OCI-LY3 (cell line): ENCODE results near the gene TTLL5.

Source experiments
- H2AFZ ChIP-seq: fragments of 200-600, 300-600 bp; shearing (Covaris generic); 2 replicates; pipeline ENCODE4 v1.6.0; 2014; ENCODE audit warnings: antibody characterized with exemption, low read depth, low read length
- H3K27ac ChIP-seq: fragments of 200-600, 300-600 bp; sonication (generic); 2 replicates; pipeline ENCODE4 v1.5.1; 2014; ENCODE audit warnings: mild to moderate bottlenecking, low read length, moderate library complexity, mixed read lengths
- H3K27me3 ChIP-seq: fragments of 200-600, 300-600 bp; sonication (generic); 2 replicates; pipeline ENCODE4 v1.6.1; 2014; ENCODE audit warnings: low read depth, low read length, mixed read lengths
- H3K36me3 ChIP-seq: fragments of 200-600, 300-600 bp; sonication (generic); replicated peaks from 2 replicates; pipeline ENCODE3; 2014; ENCODE audit warnings: low read depth, low read length, mixed read lengths
- H3K4me1 ChIP-seq: fragments of 300-600, 200-600 bp; sonication (generic); 2 replicates; pipeline ENCODE4 v1.6.1; 2014; ENCODE audit warnings: low read length, mixed read lengths
- H3K4me2 ChIP-seq: fragments of 200-600, 300-600 bp; sonication (generic); 2 replicates; pipeline ENCODE4 v1.6.1; 2014; ENCODE audit warnings: low read length, mixed read lengths
- H3K4me3 ChIP-seq: fragments of 300-600, 200-600 bp; sonication (generic); 2 replicates; pipeline ENCODE4 v1.5.1; 2014; ENCODE audit warnings: antibody characterized with exemption, mild to moderate bottlenecking, low read length, moderate library complexity
- H3K79me2 ChIP-seq: fragments of 300-600, 200-600 bp; shearing (Covaris generic); 2 replicates; pipeline ENCODE4 v1.6.1; 2014; ENCODE audit warnings: mild to moderate bottlenecking, low read length, mixed read lengths
- H3K9ac ChIP-seq: fragments of 300-600, 200-600 bp; shearing (Covaris generic); 2 replicates; pipeline ENCODE4 v1.6.0; 2014; ENCODE audit warnings: mild to moderate bottlenecking, low read length, moderate library complexity
- H3K9me3 ChIP-seq: fragments of 200-600, 300-600 bp; shearing (Covaris generic); 2 replicates; pipeline ENCODE4 v1.6.1; 2014; ENCODE audit warnings: low read length, mixed read lengths; ENCODE audit not compliant: insufficient read depth
- H4K20me1 ChIP-seq: fragments of 200-600, 300-600 bp; sonication (generic); 2 replicates; pipeline ENCODE4 v1.6.1; 2016; ENCODE audit warnings: low read length, mixed read lengths; ENCODE audit not compliant: insufficient read depth
- CTCF ChIP-seq: fragments of 200-600, 300-600 bp; sonication (generic); IDR thresholded peaks from 2 replicates; pipeline ENCODE4 v1.5.1; 2014; ENCODE audit warnings: antibody characterized with exemption, low read length, low read depth
- EZH2phosphoT487 ChIP-seq: fragments of 200-600 bp; shearing (Covaris generic); IDR thresholded peaks from 2 replicates; pipeline ENCODE4 v1.6.1; 2018; ENCODE audit warnings: antibody characterized with exemption, mixed run types, low read depth

Gene TTLL5

GRCh38 chr14:75991753-75992152, 330.7 kb downstream of the TTLL5 start:
- Histone ChIP-seq H3K27me3 (no peaks in the 10 kb centered on the region), H3K9me3 (no peaks in the 10 kb centered on the region), H3K4me3 (no peak overlapping the region), H3K4me1 (no peaks in the 10 kb centered on the region), H3K79me2 (no peaks in the 10 kb centered on the region), H4K20me1 (no peaks in the 10 kb centered on the region), H2AFZ (no peak overlapping the region), H3K9ac (no peak overlapping the region), H3K27ac (no peak overlapping the region), H3K4me2 (no peak overlapping the region), H3K36me3 (no peaks in the 10 kb centered on the region)
- TF ChIP-seq EZH2phosphoT487 (no peak), CTCF (no peak)

- H4K20me1 ChIP-seq = no peaks in the 10 kb centered on the region
- no peak overlapping the region for H3K4me3 ChIP-seq
- H3K27ac ChIP-seq = no peak overlapping the region
- no peak overlapping the region for H3K9ac ChIP-seq
- H3K9me3 ChIP-seq = no peaks in the 10 kb centered on the region
- no peak overlapping the region for H2AFZ ChIP-seq
- H3K4me1 ChIP-seq = no peaks in the 10 kb centered on the region
- H3K79me2 ChIP-seq = no peaks in the 10 kb centered on the region
- H3K27me3 ChIP-seq = no peaks in the 10 kb centered on the region
- no peaks in the 10 kb centered on the region for H3K36me3 ChIP-seq
- no peak for TF ChIP-seq EZH2phosphoT487
- no peak for TF ChIP-seq CTCF
- no peak overlapping the region for H3K4me2 ChIP-seq
Observed at GRCh38 chr14:75993567-75994041, 332.6 kb downstream of the TTLL5 start.

- TF ChIP-seq CTCF (no peak), EZH2phosphoT487 (no peak)
- Histone ChIP-seq H3K4me1 (no peaks in the 10 kb centered on the region), H3K4me2 (no peak overlapping the region), H3K27ac (no peak overlapping the region), H2AFZ (no peak overlapping the region), H3K27me3 (no peaks in the 10 kb centered on the region), H3K4me3 (no peak overlapping the region), H3K9me3 (no peaks in the 10 kb centered on the region), H4K20me1 (no peaks in the 10 kb centered on the region), H3K79me2 (no peaks in the 10 kb centered on the region), H3K9ac (no peak overlapping the region), H3K36me3 (no peaks in the 10 kb centered on the region)
Observed at GRCh38 chr14:75995372-75996041, 334.5 kb downstream of the TTLL5 start.

GRCh38 chr14:75996488-75996887, 335.4 kb downstream of the TTLL5 start:
- TF ChIP-seq EZH2phosphoT487 (no peak), CTCF (no peak)
- H4K20me1 ChIP-seq = no peaks in the 10 kb centered on the region
- H3K4me1 ChIP-seq = no peaks in the 10 kb centered on the region
- H3K4me3 ChIP-seq = no peak overlapping the region
- no peak overlapping the region for H3K4me2 ChIP-seq
- no peaks in the 10 kb centered on the region for H3K27me3 ChIP-seq
- no peaks in the 10 kb centered on the region for H3K36me3 ChIP-seq
- no peak overlapping the region for H3K27ac ChIP-seq
- H3K9ac ChIP-seq = no peak overlapping the region
- no peaks in the 10 kb centered on the region for H3K9me3 ChIP-seq
- no peaks in the 10 kb centered on the region for H3K79me2 ChIP-seq
- H2AFZ ChIP-seq = no peak overlapping the region
